Liver (tissue), 9 donors: Measurements from ENCODE around the gene ARHGAP21. TPM values are rescaled to one million over a fixed set of nuclear protein-coding genes. Genes with fewer than 3 reads are reported as not detected.

Experiments used
- DNase-seq: peaks from one replicate; pipeline ENCODE4 v3.0.0-alpha.2; 2017; ENCODE audit warnings: low spot score
- H3K27ac ChIP-seq, 2 donors: one replicate each; pipeline ENCODE4 v1.7.0; 2013; ENCODE audit warnings: inconsistent platforms in 2 of 2, low read length in 2 of 2, control low read depth in 1 of 2, low read depth in 1 of 2, mild to moderate bottlenecking in 1 of 2
- H3K27me3 ChIP-seq, 4 donors: one replicate each; pipeline versions ENCODE4 v1.6.1 to v1.7.0; 2013; ENCODE audit warnings: low read length in 3 of 4, inconsistent platforms in 1 of 4, mild to moderate bottlenecking in 1 of 4, moderate library complexity in 1 of 4; ENCODE audit not compliant: control insufficient read depth in 4 of 4, insufficient read depth in 4 of 4
- H3K36me3 ChIP-seq, 4 donors: one replicate each; pipeline versions ENCODE4 v1.6.1 to v1.7.0; 2013; ENCODE audit warnings: low read length in 3 of 4, mild to moderate bottlenecking in 3 of 4, low read depth in 1 of 4, moderate library complexity in 1 of 4; ENCODE audit not compliant: control insufficient read depth in 4 of 4, insufficient read depth in 3 of 4
- H3K4me1 ChIP-seq, 4 donors: one replicate each; pipeline versions ENCODE4 v1.6.1 to v1.7.0; 2013; ENCODE audit warnings: low read length in 3 of 4, mild to moderate bottlenecking in 3 of 4, moderate library complexity in 1 of 4; ENCODE audit not compliant: control insufficient read depth in 4 of 4, insufficient read depth in 4 of 4
- H3K4me3 ChIP-seq, 3 donors: one replicate each; pipeline versions ENCODE4 v1.6.1 to v1.7.0; 2013; ENCODE audit warnings: low read length in 3 of 3, control low read depth in 1 of 3, low read depth in 1 of 3, mild to moderate bottlenecking in 1 of 3
- H3K9ac ChIP-seq, 2 donors: one replicate each; pipeline ENCODE4 v1.7.0; 2013; ENCODE audit warnings: low read length in 2 of 2, mild to moderate bottlenecking in 2 of 2, moderate library complexity in 2 of 2, control low read depth in 1 of 2, low read depth in 1 of 2
- H3K9me3 ChIP-seq, 4 donors: one replicate each; pipeline versions ENCODE4 v1.6.1 to v1.7.0; 2013; ENCODE audit warnings: low read length in 3 of 4; ENCODE audit not compliant: control insufficient read depth in 4 of 4
- EGR1 ChIP-seq, 2 donors: IDR thresholded peaks; 2 replicates each; pipeline ENCODE4 v1.6.1; 2016 to 2018; ENCODE audit warnings: antibody characterized with exemption in 2 of 2, low read depth in 2 of 2
- FOXA1 ChIP-seq: IDR thresholded peaks from 2 replicates; pipeline ENCODE4 v1.6.1; 2016; ENCODE audit warnings: antibody characterized with exemption
- FOXA2 ChIP-seq: IDR thresholded peaks from 2 replicates; pipeline ENCODE4 v1.6.1; 2016; ENCODE audit warnings: antibody characterized with exemption
- GABPA ChIP-seq, 2 donors: IDR thresholded peaks in 1 of 2; conservative IDR thresholded peaks in 1 of 2; 2 replicates each; pipeline ENCODE4 v1.6.1; 2016; ENCODE audit warnings: antibody characterized with exemption in 2 of 2, mild to moderate bottlenecking in 1 of 2, moderate library complexity in 1 of 2
- HNF4A ChIP-seq, 2 donors: conservative IDR thresholded peaks; 2 replicates each; pipeline ENCODE4 v1.6.1; 2016; ENCODE audit warnings: antibody characterized with exemption in 2 of 2, mild to moderate bottlenecking in 2 of 2
- HNF4G ChIP-seq: IDR thresholded peaks from 2 replicates; pipeline ENCODE4 v1.6.1; 2016; ENCODE audit warnings: antibody characterized with exemption
- JUND ChIP-seq, 2 donors: IDR thresholded peaks; 2 replicates each; pipeline ENCODE4 v1.6.1; 2016; ENCODE audit warnings: antibody characterized with exemption in 2 of 2
- MAX ChIP-seq: IDR thresholded peaks from 2 replicates; pipeline ENCODE4 v1.6.1; 2016; ENCODE audit warnings: antibody characterized with exemption
- NR2F2 ChIP-seq: IDR thresholded peaks from 2 replicates; pipeline ENCODE4 v1.6.1; 2016; ENCODE audit warnings: antibody characterized with exemption
- RAD21 ChIP-seq, 2 donors: IDR thresholded peaks; 2 replicates each; pipeline ENCODE4 v1.6.1; 2016; ENCODE audit warnings: antibody characterized with exemption in 2 of 2, mild to moderate bottlenecking in 2 of 2
- REST ChIP-seq: IDR thresholded peaks from 2 replicates; pipeline ENCODE4 v1.6.1; 2016; ENCODE audit warnings: antibody characterized with exemption, mild to moderate bottlenecking
- RXRA ChIP-seq, 2 donors: IDR thresholded peaks; 2 replicates each; pipeline ENCODE4 v1.6.1; 2017 to 2018; ENCODE audit warnings: antibody characterized with exemption in 2 of 2, mild to moderate bottlenecking in 1 of 2
- SP1 ChIP-seq: IDR thresholded peaks from 2 replicates; pipeline ENCODE4 v1.6.1; 2018; ENCODE audit warnings: antibody characterized with exemption, mild to moderate bottlenecking
- TAF1 ChIP-seq: conservative IDR thresholded peaks from 2 replicates; pipeline ENCODE4 v1.6.1; 2016; ENCODE audit warnings: antibody characterized with exemption, mild to moderate bottlenecking
- YY1 ChIP-seq: IDR thresholded peaks from 2 replicates; pipeline ENCODE4 v1.6.1; 2016; ENCODE audit warnings: antibody characterized with exemption, mild to moderate bottlenecking
- WGBS: extraction: QIAGEN DNeasy Blood & Tissue Kit; methylation state at CpG from one replicate; pipeline ENCODE4 v1.1.7; 2013; 5-methylcytosine and 5-hydroxymethylcytosine counted together
- polyA plus RNA-seq, 2 donors: library from polyadenylated mRNA; stranded (reverse) in 1 of 2; unstranded in 1 of 2; fragments of 200-250 nt in 1 of 2; fragments of >200 nt in 1 of 2; fragmentation: Nextera tagmentation in 1 of 2; extraction: Ambion mirVana in 1 of 2; gene quantifications; one replicate each; pipeline versions ENCODE4 v1.2.1 to v1.2.3, GENCODE V29; 2013 to 2015
- total RNA-seq, 2 donors: library from RNA; depleted of rRNA; stranded (reverse); fragments of >200 nt; gene quantifications; one replicate each; pipeline ENCODE4 v1.2.3, GENCODE V29; 2014
- TF ChIP-seq, protein P1 (sequence below): fragments of 150-350 bp; IDR thresholded peaks from 2 replicates; pipeline ENCODE4 v1.5.1; 2017; ENCODE audit warnings: improper control_type of control experiment, low read depth, low read length; ENCODE audit not compliant: missing input control
- TF ChIP-seq, protein P2 (sequence below): IDR thresholded peaks from 2 replicates; pipeline ENCODE4 v1.6.1; 2016; ENCODE audit warnings: antibody characterized with exemption
- donor health status: healthy.
- donor health status: healthy.
- donor health status: healthy.
- donor health status: healthy.
- donor health status: healthy.

Gene ARHGAP21
- total and polyA plus RNA-seq, 4 donors = 7.8 to 30.6 (median 15.7) TPM

GRCh38 chr10:24668247-24668646, 55.4 kb downstream of the ARHGAP21 start:
- Histone ChIP-seq H3K4me1 (no peaks in the 10 kb centered on the region), H3K4me3 (no peak overlapping the region), H3K27ac (no peak overlapping the region), H3K9ac (no peak overlapping the region), H3K27me3 (no peaks in the 10 kb centered on the region), H3K9me3 (no peaks in the 10 kb centered on the region), H3K36me3 (peaks cover 0 to 3% (median 1%) of the 10 kb centered on the region in 4 donors)
- TF ChIP-seq FOXA1 (no peak), GABPA (IDR thresholded peaks at IDR 0.05 in 1 of 2, conservative IDR thresholded peaks at IDR 0.05 in 1 of 2) (no peak), SP1 (no peak), REST (no peak), HNF4G (no peak), YY1 (no peak), NR2F2 (no peak), RAD21 (IDR thresholded peaks at IDR 0.05) (no peak), HNF4A (conservative IDR thresholded peaks at IDR 0.05) (no peak), JUND (IDR thresholded peaks at IDR 0.05) (no peak), MAX (no peak)
- TF ChIP-seq, protein P1, sequence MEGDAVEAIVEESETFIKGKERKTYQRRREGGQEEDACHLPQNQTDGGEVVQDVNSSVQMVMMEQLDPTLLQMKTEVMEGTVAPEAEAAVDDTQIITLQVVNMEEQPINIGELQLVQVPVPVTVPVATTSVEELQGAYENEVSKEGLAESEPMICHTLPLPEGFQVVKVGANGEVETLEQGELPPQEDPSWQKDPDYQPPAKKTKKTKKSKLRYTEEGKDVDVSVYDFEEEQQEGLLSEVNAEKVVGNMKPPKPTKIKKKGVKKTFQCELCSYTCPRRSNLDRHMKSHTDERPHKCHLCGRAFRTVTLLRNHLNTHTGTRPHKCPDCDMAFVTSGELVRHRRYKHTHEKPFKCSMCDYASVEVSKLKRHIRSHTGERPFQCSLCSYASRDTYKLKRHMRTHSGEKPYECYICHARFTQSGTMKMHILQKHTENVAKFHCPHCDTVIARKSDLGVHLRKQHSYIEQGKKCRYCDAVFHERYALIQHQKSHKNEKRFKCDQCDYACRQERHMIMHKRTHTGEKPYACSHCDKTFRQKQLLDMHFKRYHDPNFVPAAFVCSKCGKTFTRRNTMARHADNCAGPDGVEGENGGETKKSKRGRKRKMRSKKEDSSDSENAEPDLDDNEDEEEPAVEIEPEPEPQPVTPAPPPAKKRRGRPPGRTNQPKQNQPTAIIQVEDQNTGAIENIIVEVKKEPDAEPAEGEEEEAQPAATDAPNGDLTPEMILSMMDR = no peak
- TF ChIP-seq, protein P2, sequence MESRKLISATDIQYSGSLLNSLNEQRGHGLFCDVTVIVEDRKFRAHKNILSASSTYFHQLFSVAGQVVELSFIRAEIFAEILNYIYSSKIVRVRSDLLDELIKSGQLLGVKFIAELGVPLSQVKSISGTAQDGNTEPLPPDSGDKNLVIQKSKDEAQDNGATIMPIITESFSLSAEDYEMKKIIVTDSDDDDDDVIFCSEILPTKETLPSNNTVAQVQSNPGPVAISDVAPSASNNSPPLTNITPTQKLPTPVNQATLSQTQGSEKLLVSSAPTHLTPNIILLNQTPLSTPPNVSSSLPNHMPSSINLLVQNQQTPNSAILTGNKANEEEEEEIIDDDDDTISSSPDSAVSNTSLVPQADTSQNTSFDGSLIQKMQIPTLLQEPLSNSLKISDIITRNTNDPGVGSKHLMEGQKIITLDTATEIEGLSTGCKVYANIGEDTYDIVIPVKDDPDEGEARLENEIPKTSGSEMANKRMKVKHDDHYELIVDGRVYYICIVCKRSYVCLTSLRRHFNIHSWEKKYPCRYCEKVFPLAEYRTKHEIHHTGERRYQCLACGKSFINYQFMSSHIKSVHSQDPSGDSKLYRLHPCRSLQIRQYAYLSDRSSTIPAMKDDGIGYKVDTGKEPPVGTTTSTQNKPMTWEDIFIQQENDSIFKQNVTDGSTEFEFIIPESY = no peak
- no peak for DNase-seq
- WGBS = 96% methylated on average over 7 of the region's 7 CpGs

GRCh38 chr10:24664991-24665390, 58.7 kb downstream of the ARHGAP21 start:
- Histone ChIP-seq H3K36me3 (peaks cover 0 to 3% (median 1%) of the 10 kb centered on the region in 4 donors), H3K27ac (no peak overlapping the region), H3K9ac (no peak overlapping the region), H3K9me3 (no peaks in the 10 kb centered on the region), H3K4me1 (no peaks in the 10 kb centered on the region), H3K27me3 (no peaks in the 10 kb centered on the region), H3K4me3 (no peak overlapping the region)
- 95% methylated on average over 1 of the region's 1 CpG for WGBS
- DNase-seq = no peak
- TF ChIP-seq RAD21 (IDR thresholded peaks at IDR 0.05) = no peak
- no peak for TF ChIP-seq FOXA2
- no peak for TF ChIP-seq TAF1
- TF ChIP-seq NR2F2 = no peak
- TF ChIP-seq HNF4A (conservative IDR thresholded peaks at IDR 0.05) = no peak
- no peak for TF ChIP-seq JUND (IDR thresholded peaks at IDR 0.05)
- no peak for TF ChIP-seq RXRA (IDR thresholded peaks at IDR 0.05)
- TF ChIP-seq EGR1 (IDR thresholded peaks at IDR 0.05; ENCODE audit: low read depth in 2 of 2) = no peak
- TF ChIP-seq, protein P2 = no peak
- no peak for TF ChIP-seq MAX
- no peak for TF ChIP-seq HNF4G
- TF ChIP-seq REST = no peak
- no peak for TF ChIP-seq FOXA1
